Loucy (cell line): Measurements from ENCODE around the gene IDS.

Experiments used
- EZH2phosphoT487 ChIP-seq: fragments of 200-600 bp; IDR thresholded peaks from 2 replicates; pipeline ENCODE4 v1.6.1; 2018; ENCODE audit warnings: antibody characterized with exemption, mild to moderate bottlenecking, moderate library complexity, borderline replicate concordance
- TF ChIP-seq, protein P1 (sequence below): fragments of 200-600 bp; sonication (generic); conservative IDR thresholded peaks from 2 replicates; pipeline ENCODE4 v1.5.1; 2014; ENCODE audit warnings: mild to moderate bottlenecking, antibody characterized with exemption, low read length

DNA sequence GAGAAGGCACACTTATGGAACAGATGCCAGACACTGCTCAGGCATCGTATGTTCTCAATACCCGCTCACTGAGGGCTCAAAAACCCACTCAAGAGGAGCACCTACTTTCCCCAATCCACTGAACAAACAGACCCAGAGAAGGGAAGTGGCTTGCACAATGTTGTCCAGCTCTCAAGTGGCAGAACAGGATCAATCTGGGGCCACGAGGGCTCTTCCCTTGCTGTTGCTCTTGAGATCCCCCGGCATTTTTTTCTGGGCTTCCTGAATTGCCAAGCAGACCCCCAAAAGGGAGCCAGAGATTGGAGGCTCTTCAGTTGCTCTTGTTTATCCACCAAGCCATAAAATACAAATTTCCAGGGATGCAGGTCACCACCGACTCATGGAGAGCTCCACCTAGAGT, 35.7 kb downstream of the IDS start:
- TF ChIP-seq, protein P1, sequence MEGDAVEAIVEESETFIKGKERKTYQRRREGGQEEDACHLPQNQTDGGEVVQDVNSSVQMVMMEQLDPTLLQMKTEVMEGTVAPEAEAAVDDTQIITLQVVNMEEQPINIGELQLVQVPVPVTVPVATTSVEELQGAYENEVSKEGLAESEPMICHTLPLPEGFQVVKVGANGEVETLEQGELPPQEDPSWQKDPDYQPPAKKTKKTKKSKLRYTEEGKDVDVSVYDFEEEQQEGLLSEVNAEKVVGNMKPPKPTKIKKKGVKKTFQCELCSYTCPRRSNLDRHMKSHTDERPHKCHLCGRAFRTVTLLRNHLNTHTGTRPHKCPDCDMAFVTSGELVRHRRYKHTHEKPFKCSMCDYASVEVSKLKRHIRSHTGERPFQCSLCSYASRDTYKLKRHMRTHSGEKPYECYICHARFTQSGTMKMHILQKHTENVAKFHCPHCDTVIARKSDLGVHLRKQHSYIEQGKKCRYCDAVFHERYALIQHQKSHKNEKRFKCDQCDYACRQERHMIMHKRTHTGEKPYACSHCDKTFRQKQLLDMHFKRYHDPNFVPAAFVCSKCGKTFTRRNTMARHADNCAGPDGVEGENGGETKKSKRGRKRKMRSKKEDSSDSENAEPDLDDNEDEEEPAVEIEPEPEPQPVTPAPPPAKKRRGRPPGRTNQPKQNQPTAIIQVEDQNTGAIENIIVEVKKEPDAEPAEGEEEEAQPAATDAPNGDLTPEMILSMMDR, result no peak
- no peak for TF ChIP-seq EZH2phosphoT487
